NCI-H510A (cell line): ENCODE data around the gene PSORS1C1.
"Not testable (repeated sequence)": the region's sequence is repeated elsewhere in the genome, so short reads cannot be mapped to it uniquely, and the experiment has no call there.

ENCODE experiments used
- DNase-seq: peaks from one replicate; lab custom pipeline; 2025; lab: John Stamatoyannopoulos, UW

Gene PSORS1C1, protein sequence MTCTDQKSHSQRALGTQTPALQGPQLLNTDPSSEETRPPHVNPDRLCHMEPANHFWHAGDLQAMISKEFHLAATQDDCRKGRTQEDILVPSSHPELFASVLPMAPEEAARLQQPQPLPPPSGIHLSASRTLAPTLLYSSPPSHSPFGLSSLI

DNA sequence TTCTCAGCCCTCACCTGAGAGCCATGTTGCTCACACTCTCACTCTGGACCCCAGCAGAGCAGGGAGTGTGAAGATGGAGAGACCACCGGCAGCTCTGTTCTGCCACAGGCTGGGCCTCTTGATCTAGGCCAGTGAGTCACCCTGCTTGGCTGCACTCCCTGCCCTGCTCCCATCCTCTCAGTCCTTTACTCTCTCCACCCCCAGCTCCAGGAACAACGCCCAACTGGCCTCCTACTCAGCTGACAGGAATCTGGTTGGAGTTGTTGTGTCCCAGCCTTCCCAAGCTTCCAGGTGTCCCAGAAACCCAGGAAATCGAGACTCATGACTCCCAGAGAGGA lies at the start of gene PSORS1C1:
Gene PSORS1C1 (plus strand): TSS at position 260 of the 338 bp plus-strand sequence. CDS start 14,833 bp downstream, outside the sequence.
- DNase-seq: no peak

DNA sequence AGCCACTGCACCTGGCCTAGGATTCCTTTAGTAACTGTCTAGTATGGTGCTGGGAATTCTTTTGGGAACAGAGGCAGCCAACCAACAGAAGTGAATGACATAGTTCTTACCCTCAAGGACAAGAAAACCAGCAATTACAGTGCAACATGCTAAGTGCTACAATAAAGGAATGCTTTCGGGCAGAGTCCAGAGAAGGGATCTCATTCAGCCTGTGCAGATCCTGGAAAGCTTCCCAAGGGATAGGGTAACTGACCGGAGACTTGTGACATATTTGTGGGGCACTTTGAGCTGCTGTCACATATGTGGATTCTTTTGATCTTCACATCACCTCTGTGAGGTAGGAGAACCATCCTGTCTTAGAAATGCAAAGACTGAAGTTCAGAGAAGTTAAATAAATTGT lies 49.0 kb upstream of the PSORS1C1 start:
- no peak for DNase-seq

DNA sequence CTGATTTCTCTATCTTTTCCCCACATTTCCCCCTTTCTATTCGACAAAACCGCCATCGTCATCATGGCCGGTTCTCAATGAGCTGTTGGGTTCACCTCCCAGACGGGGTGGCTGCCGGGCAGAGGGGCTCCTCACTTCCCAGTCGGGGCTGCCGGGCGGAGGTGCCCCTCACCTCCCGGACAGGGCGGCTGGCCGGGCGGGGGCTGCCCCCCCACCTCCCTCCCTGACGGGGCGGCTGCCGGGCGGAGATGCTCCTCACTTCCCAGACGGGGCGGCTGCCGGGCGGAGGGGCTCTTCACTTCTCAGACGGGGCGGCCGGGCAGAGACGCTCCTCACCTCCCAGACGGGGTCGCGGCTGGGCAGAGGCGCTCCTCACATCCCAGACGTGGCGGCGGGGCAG lies 47.6 kb upstream of the PSORS1C1 start:
- not testable (repeated sequence) for DNase-seq

DNA sequence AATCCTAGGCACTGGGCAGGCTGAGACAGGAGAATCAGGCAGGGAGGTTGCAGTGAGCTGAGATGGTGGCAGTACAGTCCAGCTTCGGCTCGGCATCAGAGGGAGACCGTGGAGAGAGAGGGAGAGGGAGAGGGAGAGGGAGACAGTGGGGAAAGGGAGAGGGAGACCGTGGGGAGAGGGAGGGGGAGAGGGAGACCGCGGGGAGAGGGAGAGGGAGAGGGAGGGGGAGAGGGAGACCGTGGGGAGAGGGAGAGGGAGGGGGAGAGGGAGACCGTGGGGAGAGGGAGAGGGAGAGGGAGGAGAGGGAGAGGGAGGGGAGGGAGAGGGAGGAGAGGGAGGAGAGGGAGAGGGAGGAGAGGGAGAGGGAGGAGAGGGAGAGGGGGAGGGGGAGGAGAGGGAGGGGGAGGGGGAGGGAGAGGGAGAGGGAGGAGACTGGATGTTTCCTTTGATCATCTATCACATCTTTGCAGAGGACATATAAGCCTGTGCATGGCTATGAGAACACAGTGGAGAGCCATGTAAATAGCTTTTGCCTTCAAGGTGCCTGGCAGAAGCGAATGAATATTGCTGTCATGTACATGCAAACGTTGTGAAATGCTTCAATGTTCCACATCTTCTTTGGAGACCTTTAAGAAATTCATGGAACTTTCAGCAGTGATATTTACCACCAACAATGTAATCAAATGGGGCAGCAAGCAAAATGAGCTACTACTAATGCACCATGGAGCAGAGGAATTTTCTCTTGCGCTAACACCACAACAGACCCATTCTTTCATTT lies 46.5 kb upstream of the PSORS1C1 start:
- not testable (repeated sequence) for DNase-seq

DNA sequence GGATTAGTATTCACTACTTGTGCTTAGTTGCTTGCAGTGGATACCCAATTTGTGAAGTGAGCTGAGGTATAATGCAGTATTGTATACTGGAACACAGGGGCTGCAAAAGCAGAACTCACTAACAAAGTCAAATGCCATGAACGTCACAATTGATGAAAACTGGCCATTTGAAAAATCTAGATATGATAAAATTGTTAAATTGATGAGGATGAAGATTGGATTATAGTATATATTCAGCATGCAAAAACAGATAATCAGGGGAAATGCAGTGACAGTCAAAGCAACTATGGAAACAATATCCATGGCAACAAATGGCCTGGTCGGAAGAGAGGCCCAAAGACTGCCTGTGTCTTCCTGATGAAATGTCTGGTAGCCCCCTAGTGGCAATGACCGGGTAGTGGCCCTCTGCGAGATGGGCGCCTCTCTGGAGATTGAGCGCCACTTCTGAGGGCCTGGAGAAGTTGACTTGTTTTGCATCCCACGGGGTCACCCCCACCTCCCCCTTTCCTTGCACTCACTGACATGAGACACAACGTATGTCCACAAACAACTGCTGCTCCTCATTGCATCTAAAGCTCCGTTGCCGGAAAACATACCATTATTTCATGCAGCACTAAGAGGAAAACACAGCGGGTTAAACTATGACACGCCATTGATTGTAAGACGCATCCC lies 45.8 kb upstream of the PSORS1C1 start:
- DNase-seq: peak; percentile 31

DNA sequence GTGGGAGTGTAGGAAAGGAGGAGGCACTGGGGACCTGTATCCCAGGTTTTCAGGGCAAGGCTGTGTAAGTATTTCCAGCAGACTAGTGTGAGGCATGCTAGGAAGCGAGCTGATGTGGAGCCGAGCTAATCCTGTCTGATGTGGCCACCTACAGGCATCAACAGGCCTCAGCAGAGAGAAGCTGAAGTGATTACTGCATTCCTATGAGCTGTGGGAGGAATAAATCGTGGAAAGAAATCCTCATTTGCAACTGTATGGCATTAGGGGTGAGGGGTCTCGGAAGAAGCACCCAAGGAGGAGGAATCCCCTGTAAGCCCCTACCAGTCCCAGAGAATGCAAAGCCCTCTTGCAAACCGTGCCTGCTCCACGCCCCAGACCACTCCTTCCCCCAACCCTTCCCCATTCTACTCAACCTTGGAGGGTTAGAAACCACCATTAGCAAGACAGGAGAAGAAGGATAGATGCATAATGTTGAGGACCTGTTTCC lies 43.8 kb upstream of the PSORS1C1 start:
- no peak for DNase-seq

DNA sequence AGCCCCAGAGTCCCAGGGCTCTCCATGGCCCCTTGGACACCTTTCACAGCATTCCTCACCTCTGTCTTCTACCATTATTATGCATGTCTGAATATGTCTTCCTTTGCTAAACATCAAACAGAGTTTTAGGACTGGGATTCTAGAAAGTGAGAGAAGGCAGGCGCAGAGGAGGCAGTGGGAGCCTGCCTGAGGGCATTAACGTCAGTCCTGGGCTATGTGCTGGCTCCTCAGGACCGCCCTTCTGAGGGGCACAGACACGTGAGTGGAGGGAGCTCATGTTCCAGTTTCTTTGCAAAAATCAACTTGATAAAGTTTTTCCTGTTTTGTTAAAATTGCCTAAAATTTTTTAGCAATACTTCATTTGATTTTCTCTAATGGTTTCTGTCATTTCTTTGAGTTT lies 40.2 kb upstream of the PSORS1C1 start:
- no peak for DNase-seq

DNA sequence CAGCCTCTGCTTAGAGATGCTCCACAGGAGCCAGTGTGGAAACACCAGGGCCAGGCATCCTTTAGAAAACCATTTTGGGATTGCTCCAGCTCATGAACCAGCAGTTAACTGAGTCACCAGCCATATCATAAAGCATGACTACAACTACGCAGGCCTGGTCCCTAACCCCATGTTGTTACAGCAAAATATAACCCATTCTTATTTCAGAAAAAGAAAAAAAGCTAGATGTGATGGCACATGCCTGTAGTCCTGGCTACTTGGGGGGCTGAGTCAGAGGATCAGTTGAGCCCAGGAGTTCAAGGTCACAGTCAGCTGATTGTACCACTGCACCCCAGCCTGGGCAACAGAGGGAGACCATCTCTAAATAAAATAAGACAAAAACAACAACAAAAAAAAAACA lies 39.1 kb upstream of the PSORS1C1 start:
- no peak for DNase-seq

DNA sequence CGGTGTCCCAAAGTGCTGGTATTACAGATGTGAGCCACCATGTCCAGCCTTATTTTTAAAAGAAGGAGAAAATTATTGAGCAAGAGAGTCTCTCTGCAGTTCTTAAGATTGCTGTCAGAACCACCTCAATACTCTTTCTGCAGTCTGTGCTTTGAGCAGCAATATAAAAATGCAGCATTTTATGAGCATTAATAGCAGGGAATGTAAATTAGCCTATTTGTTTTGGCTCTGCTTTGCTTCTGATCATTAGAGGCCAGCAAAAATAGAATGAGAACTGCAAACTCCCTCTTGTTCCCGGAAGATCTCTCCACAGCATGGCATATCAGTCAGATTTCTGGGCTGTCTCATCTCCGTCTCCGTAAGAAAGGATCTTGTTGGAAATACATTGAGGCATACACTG lies 38.0 kb upstream of the PSORS1C1 start:
- DNase-seq: no peak

DNA sequence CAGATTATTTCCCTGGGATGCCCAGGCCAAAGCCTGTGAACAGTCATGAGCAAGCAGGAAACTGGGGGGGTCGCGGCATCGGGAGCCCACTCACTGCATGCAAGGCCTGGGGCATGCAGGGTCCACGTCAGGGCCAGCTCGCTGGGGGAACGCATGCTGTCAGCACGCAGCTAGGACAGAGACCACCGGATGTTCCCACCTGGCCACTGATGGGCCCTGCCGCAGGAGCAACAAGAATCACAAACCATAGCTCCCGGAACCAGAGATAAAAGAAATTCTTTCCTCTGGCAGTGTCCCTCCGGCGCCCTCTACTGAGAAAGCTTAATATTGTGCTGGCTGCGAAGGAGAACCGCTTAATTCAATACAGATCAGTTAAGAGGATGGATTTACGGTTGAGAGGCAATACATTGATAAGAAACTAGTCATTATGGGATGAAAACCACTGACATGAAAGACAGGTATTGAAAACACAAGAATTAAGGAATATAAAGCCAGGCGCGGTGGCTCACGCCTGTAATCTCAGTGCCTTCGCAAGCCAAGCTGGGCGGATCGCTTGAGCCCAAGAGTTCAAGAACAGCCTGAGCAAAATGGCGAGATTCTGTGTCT lies 34.8 kb upstream of the PSORS1C1 start:
- DNase-seq: peak; percentile 21

DNA sequence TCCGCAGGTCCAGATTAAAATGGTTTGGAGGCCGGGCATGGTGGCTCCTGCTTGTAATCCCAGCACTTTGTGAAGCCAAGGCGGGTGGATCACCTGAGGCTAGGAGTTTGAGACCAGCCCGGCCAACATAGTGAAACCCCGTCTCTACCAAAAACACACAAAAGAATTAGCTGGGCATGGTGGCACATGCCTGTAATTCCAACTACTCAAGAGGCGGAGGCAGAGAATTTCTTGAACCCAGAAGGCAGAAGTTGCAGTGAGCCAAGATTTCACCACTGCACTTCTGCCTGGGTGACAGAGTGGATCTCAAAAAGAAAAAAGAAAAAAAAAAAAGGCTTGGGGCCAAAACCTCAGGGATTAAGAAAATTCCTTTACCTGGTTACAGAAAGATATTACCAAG lies 32.7 kb upstream of the PSORS1C1 start:
- DNase-seq: no peak

DNA sequence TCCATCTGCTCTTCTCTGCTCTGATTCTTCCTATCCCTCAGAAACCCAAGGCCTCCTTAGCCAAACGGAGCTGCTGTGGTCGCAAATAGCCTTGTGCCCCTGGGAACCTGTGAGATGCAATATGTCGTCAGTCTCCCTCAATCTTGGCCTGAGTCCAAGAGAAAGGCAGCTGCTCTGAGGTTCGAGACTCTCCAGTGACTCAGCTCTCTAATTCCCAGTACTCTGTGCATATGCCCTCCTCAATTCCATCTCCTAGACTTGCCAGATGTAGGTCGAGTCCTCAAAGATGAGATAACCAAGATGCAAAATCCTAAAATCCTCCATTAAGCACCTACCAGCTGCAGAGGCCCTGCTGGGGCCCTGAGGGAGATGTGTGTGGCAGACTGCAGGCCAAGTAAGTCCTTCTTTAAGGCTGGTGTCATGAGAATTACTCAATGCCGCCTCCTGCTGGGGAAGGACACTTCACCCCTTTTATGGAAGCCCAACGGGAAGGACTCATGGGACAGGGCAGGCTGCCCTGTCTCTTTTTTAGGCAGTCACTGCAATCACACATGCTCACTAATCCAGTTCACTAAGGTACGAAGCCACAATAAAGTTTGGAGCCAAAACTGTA lies 30.8 kb upstream of the PSORS1C1 start:
- DNase-seq: no peak

DNA sequence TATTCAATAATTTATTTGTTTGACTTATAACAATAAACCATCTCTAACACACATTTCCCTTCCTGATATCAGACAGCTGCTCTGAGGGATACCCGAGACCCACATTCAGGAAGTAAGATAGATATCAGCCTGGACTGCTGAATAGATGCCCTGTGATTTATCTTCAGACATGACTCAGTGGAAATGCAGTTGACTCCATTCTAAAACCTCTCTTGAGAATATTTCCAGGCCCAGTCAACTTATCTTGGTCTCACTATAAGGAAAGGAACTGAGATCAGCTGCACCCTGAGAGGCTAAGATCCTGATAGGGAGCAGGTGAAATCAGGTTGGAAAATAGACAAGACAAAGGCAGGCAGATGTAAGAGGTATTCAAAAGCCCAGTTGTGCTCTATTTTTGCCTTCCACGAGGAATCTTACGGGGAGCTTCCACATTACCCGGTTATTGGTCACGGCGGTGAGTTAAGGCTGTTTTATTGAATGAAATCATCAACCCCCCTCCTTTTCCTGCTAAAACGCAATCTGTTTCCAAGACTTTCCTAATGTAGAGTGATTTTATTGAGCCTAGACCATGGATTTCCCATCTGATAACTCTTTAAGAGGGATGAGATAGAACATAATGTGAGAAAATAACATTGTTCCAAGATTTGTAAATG lies 27.7 kb upstream of the PSORS1C1 start:
- DNase-seq: no peak

DNA sequence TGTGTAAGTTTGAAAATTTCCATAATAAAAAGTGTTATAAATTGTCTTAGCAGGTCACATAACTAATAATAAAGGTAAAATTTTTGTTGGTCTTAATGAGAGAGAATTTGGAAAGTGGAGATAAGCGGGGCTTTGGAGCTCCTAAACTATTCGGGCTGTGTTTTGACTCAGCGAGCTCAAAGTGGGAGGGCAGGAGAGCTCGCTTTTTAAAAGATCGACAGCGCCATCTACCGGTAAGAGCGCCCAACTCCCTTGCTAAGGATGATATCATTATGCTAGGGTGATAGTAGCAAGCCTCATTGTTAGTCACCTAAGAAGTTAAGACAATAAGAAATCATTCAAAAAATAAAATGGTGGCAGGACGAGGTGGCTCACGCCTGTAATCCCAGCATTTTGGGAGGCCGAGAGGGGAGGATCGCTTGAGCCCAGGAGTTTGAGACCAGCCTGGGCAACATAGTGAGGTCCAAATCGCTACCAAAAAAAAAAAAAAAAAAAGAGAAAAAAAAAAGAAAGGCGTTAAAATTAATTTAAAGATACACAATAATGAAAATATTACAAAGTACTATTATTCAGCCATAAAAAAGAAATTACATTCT lies 27.0 kb upstream of the PSORS1C1 start:
- DNase-seq: peak; percentile 52

DNA sequence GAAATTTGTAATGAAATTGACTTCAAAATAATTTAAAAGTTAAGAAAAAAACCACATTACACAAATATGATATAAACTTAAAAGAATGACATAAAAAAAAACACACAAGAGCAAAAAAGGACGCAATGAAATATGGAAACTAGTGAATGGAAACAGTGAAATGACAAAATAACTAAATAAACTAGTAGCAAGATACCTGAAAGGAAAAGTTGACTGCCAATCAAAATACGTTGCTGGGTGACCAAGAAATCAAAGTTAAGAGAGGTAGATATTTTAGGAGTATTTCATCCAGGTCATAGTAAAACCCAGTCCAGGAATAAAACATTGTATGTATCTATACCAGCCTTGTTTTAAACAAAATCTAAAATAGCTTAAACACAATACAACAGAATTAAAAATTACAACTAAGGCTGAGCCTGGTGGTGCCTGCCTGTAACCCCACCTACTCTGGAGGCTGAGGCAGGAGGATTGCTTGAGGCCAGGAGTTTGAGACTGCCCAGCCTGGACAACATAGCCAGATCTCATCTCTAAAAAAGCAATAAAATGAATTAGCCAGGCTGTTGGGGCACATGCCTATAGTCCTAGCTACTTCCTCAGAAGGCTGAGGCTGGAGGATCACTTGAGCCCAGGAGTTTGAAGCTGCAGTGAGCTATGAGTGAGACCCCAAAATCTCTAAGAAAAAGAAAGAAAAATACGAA lies 24.2 kb upstream of the PSORS1C1 start:
- DNase-seq: no peak

DNA sequence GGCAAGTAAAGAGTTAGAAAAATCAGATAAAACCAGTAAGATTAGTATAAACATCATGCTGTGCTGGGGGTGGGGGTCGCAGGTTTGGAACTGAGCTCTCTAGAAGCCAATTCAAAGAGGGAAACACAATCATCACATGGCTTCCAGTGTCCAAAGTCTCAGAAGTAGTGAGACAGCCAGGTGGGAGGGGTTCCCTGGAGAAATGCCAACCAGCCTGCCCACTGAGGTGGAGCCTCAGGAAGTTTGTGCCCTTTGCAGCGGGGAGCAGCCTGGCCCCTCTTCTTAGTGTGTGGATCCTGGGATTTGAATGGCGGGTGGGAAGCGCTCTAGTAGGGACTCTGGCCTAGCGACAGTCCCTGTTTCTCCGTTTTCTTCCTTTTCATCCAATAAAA lies 23.6 kb upstream of the PSORS1C1 start:
- no peak for DNase-seq

DNA sequence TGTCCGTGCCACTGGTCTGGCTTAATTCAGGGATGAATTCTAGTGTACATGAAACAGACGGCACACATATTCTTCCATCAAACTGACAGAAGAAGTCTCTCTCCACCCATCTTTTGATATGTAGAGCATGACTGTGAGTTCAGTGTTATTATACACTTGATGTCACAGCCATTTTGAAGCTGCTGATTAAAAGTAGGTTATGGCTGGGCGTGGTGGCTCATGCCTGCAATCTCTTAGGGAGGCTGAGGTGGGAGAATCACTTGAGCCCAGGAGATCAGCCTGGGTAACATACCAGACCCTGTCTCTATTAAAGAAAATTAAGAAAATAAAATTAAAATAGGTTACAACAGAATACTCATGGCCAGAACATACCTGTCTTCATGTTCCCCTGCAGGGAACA lies 22.9 kb upstream of the PSORS1C1 start:
- no peak for DNase-seq

DNA sequence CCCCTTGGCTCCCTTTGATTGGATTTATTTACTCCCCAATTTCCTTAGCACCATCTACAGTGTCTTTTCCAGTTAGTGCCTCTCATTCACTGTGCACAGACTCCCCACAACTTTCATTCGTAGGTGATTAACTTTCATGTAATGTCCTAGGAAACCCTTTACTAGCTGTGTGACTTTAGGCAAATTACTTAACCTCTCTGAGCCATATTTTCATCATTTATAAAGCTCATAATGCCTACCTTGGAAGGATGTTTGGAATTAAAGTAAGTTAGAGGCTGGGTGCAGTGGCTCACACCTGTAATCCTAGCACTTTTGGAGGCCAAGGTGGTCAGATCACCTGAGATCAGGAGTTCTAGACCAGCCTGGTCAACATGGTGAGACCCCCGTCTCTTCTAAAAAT lies 22.4 kb upstream of the PSORS1C1 start:
- DNase-seq: no peak

DNA sequence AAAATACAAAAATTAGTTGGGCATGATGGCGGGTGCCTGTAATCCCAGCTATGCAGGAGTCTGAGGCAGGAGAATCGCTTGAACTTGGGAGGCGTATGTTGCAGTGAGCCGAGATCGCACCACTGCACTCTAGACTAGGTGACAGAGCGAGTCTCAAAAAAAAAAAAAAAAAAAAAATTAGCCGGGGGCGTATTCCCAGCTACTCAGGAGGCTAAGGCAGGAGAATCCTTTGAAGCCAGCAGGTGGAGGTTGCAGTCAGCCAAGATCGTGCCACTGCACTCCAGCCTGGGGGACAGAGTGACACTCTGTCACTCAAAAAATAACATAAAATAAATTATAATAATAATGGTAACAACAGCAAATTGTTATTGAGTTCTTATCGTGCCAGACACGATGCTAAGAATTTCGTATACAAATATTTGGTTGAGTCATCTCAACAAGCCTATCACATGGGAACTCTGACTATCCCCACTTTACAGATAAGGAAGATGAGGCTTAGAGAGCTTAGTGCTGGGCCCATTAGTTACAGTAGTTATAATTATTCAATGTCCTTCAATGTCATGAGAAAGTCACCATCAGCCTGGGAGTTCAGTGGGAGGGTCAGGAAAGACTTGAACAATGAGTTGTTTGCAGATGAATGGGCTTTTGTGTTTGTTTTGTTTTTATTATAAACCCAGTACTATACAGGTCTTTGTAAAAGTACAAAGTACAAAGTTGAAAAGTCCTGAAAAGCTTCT lies 21.7 kb upstream of the PSORS1C1 start:
- DNase-seq: no peak

DNA sequence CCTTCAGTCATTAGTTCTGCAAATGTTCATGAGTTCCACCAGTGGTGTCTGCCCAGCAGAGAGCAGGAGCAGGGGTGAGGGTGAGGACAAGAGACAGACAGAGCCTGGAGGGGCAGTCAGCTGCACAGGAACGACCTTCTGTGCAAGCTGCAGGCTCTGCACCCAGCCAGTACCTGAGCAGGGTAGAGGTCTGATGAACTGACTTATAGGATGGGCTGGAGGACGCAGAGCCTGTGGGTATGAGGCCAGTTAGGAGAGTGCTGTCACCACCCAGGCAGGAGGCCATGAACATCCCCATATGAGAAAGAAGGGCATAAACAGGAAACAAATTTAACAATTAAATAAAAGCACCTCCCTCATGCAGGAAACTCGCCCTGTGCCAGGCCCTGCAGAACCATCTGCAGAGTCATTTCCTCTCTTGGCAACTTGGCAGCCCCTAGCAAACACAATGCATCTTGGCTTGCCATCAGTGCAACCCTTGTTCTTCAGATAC lies 20.2 kb upstream of the PSORS1C1 start:
- no peak for DNase-seq
